Thoracic aorta (tissue), 2 donors: ENCODE measurements around the gene FITM2. TPM values are rescaled to one million over a fixed set of nuclear protein-coding genes. Genes with fewer than 3 reads are reported as not detected.

Source experiments
- ATAC-seq: fragments of 150-250 bp; one replicate; pipeline ENCODE4 v1.8.0; 2017; ENCODE audit warnings: low read depth; ENCODE audit not compliant: insufficient number of reproducible peaks, low FRiP score
- DNase-seq: peaks from one replicate; pipeline ENCODE4 v3.0.0-alpha.2; 2020; ENCODE audit warnings: low spot score
- H3K27ac ChIP-seq, 2 donors: fragments of 200-600 bp; sonication (generic); 1 replicate in 1 of 2; 2 replicates in 1 of 2; pipeline ENCODE4 v1.5.1; 2016; ENCODE audit warnings: mild to moderate bottlenecking in 2 of 2, moderate library complexity in 2 of 2
- H3K27me3 ChIP-seq: fragments of 200-600 bp; sonication (generic); replicated peaks from 2 replicates; pipeline ENCODE4 v1.6.0; 2016; ENCODE audit warnings: mild to moderate bottlenecking; ENCODE audit not compliant: insufficient read depth
- H3K36me3 ChIP-seq: fragments of 200-600 bp; sonication (generic); one replicate; pipeline ENCODE4 v1.5.1; 2016
- H3K4me1 ChIP-seq, 2 donors: fragments of 200-600 bp; sonication (generic); 1 replicate in 1 of 2; 2 replicates in 1 of 2; pipeline versions ENCODE4 v1.5.1 to v1.6.0; 2016; ENCODE audit warnings: low read depth in 2 of 2, mild to moderate bottlenecking in 1 of 2; ENCODE audit not compliant: control insufficient read depth in 1 of 2
- H3K4me3 ChIP-seq: fragments of 200-600 bp; sonication (generic); 2 replicates; pipeline ENCODE4 v1.5.1; 2016; ENCODE audit warnings: mild to moderate bottlenecking
- H3K9me3 ChIP-seq: fragments of 200-600 bp; sonication (generic); 2 replicates; pipeline ENCODE4 v1.5.1; 2016
- total RNA-seq, 2 donors: library from RNA; depleted of rRNA; stranded (reverse); fragments of >200 nt; gene quantifications; one replicate each; pipeline versions ENCODE4 v1.1.0 to v1.2.3, GENCODE V29; 2016
- TF ChIP-seq, protein P1 (sequence below): fragments of 200-600 bp; sonication (generic); IDR thresholded peaks from one replicate; pipeline ENCODE4 v1.5.1; 2019; ENCODE audit warnings: antibody characterized with exemption

FITM2 gene
- total RNA-seq, 2 donors from 2014 or later, result 7.5 to 8.7 TPM

DNA sequence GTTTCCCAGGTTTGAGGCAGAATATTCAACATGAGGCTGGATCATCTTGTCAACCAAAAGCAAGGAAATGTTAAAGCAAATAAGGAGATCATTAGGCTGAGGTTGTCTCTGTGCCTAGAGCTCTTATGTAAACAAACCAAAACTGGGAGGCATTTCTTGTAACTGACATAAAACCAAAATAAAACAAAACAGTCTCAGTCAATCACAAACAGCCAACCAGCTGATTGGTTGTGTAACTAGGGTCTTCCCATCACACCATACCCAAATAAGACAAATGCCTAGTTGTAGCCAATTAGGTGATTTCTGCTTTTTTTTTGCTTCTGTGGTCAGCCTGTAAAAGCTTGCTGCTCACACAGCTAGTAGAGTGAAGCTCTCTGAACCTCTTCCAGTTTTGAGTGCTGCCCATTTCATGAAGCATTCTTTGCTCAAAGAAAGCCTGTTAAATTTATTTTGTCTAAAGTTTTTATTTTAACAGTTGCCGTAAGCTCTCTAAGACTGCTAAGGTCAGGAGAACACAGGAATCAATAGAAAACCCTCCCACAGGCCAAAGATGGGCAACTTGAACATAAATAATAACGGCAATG lies 8.9 kb upstream of the FITM2 start:
- H3K9me3 ChIP-seq, result no peaks in the 10 kb centered on the region
- no peak overlapping the region for H3K4me3 ChIP-seq
- no peaks in the 10 kb centered on the region for H3K27me3 ChIP-seq
- H3K36me3 ChIP-seq, result no peaks in the 10 kb centered on the region
- H3K4me1 ChIP-seq, result no peaks in the 10 kb centered on the region
- ATAC-seq (no peak), DNase-seq (no peak)
- TF ChIP-seq, protein P1, sequence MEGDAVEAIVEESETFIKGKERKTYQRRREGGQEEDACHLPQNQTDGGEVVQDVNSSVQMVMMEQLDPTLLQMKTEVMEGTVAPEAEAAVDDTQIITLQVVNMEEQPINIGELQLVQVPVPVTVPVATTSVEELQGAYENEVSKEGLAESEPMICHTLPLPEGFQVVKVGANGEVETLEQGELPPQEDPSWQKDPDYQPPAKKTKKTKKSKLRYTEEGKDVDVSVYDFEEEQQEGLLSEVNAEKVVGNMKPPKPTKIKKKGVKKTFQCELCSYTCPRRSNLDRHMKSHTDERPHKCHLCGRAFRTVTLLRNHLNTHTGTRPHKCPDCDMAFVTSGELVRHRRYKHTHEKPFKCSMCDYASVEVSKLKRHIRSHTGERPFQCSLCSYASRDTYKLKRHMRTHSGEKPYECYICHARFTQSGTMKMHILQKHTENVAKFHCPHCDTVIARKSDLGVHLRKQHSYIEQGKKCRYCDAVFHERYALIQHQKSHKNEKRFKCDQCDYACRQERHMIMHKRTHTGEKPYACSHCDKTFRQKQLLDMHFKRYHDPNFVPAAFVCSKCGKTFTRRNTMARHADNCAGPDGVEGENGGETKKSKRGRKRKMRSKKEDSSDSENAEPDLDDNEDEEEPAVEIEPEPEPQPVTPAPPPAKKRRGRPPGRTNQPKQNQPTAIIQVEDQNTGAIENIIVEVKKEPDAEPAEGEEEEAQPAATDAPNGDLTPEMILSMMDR, result no peak
- H3K27ac ChIP-seq, result no peak overlapping the region

DNA sequence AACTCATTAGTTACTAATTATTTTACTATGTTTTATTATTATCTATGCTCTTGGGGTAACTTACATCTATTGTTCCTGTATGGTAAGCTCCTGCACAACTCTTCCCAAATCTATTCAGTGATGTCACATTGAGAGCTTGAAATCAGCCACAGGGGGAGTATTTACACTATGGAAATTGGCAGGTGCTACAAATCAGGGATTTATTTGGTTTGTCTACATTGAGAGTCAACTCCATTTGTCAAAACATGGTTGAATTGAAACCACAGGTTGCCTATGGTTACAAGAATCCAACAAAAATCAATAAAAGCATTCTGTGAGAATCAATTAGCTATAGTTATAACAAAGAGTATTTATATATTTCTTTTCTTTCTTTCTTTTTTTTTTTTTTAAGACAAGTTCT lies 3.9 kb upstream of the FITM2 start:
- ATAC-seq (no peak), DNase-seq (no peak)
- TF ChIP-seq, protein P1, result no peak
- Histone ChIP-seq H3K27ac (no peak overlapping the region), H3K4me3 (no peak overlapping the region), H3K36me3 (no peaks in the 10 kb centered on the region), H3K27me3 (no peaks in the 10 kb centered on the region), H3K9me3 (no peaks in the 10 kb centered on the region), H3K4me1 (peaks cover 5 to 6% of the 10 kb centered on the region in 2 donors)

DNA sequence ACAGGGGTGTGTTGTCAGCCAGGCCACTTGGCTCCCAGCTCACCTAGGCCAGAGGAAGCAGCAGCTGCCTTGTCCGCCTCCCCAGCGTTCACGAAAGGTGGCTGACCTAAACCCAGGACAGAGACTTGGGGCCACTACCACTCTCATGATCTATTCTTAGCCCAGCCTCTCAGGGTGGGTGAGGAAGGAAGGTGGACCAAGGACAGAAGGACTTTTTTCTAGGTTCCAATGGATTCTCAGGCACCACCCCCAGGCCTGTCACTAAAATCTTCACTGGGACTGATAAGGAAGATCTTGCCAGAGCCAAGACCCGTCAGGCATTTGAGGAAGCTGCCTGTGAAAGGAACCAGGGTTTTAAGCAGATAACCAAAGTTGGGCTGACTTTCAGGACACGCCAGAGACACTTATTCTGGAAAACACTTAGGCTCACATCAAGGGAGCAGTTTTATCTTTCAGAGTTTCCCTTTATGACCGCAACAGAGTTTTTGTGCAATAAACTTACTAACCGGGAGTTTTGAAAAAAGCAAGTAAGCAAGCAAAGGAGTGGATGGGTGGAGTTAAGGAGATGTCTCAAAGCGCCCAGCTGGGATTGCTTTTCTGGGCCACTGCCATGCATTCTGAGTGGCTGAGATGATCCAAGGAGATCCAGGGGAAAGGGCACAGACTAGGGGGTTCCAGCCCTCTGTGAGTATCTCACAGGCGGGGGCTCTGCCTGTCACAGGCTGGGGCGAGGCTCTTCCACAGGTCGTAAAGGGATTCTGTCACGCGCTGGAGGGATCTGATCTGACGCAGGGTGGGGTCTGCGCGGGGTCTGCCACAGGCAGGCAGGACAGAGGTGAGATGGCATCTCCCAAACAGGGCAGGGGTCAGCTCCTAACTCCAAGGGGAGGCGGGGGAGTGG lies 989 bp downstream of the FITM2 start:
- no peaks in the 10 kb centered on the region for H3K27me3 ChIP-seq
- TF ChIP-seq, protein P1, result no peak
- no peaks in the 10 kb centered on the region for H3K9me3 ChIP-seq
- peaks cover 7 to 13% of the 10 kb centered on the region in 2 donors for H3K4me1 ChIP-seq
- ATAC-seq (no peak), DNase-seq (no peak)
- no peaks in the 10 kb centered on the region for H3K36me3 ChIP-seq
- peak overlapping the region; percentile 82 for H3K4me3 ChIP-seq
- no peak overlapping the region for H3K27ac ChIP-seq

DNA sequence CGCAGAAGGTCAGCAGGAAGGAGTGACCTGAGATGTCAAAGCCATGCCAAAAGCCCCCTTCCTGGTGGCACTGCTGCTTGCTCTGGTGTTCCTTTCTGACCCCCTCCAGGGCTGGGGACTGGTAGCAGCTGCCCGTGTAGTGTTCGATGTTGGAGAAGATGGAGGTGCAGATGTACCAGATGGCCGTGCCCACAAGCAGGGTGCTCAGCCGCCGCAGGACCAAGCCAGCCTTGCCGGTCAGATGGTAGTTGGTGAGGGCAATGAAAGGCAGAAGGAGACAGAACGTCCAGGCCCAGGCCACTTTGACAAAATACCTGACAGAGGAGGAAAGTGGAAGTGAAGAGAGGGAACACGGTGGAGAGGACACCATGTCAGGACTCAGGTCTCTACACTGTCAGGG lies 4.1 kb downstream of the FITM2 start:
- H3K36me3 ChIP-seq, result no peaks in the 10 kb centered on the region
- TF ChIP-seq, protein P1, result no peak
- no peak overlapping the region for H3K4me3 ChIP-seq
- ATAC-seq, result no peak
- DNase-seq, result no peak
- peaks cover 7 to 13% of the 10 kb centered on the region in 2 donors for H3K4me1 ChIP-seq
- no peaks in the 10 kb centered on the region for H3K27me3 ChIP-seq
- no peaks in the 10 kb centered on the region for H3K9me3 ChIP-seq
- H3K27ac ChIP-seq, result no peak overlapping the region

DNA sequence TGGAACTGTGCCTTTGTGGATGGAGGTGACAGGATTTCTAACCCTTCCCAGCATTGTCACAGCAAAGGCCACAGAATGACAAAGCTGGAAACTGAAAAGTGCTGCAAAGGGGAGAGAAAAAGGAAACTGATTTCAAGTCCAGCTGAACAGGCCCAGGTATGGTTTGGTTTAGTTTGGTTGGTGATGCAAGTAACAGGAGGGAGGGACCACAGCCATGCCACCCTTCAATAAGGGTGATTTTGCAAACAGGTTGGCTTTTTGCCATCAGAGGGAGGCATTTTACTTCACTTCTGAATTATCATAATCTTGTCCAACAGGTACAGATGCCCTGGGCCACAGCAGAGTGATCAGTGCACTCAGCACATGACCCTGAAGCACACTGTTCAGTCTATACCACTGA lies 6.6 kb downstream of the FITM2 start:
- TF ChIP-seq, protein P1, result no peak
- DNase-seq (no peak), ATAC-seq (no peak)
- Histone ChIP-seq H3K9me3 (no peaks in the 10 kb centered on the region), H3K4me3 (no peak overlapping the region), H3K27ac (no peak overlapping the region), H3K4me1 (peaks cover 0 to 3% of the 10 kb centered on the region in 2 donors), H3K36me3 (no peaks in the 10 kb centered on the region), H3K27me3 (no peaks in the 10 kb centered on the region)
